ENCODE results near the gene ZNF521. TPM values are rescaled to one million over a fixed set of nuclear protein-coding genes. Genes with fewer than 3 reads are reported as not detected.

The ZNF521 gene
- total RNA-seq, 1 donor from 2014 or later: 48.0 TPM

DNA sequence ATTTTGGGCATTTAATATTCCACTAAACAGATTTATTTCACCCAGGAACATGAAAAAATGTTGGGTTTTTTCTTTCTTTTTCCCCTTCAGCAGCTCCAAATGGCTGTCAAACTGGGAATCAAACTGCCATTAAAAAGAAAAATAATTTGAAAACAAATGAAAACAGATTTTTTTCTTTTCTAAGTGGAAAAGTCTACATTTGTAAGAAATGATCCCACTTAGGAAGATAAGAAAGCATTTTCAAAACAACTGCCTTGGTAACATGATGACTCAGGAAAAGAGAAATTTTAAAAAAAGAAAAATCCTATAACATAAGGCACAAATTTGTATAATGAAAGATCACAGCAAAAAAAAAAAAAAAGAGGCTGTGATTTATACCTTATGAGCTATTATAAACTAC lies 20.0 kb downstream of the ZNF521 start:
- H3K27ac ChIP-seq (ENCODE audit: low read depth, low read length): no peak overlapping the region
- no peaks in the 10 kb centered on the region for H3K9me3 Mint-ChIP-seq (ENCODE audit: unreplicated experiment)
- DNase-seq (ENCODE audit: low read depth) (no peak), FAIRE-seq (no peak)
- peaks cover 6% of the 10 kb centered on the region for H3K79me2 ChIP-seq (ENCODE audit: insufficient read depth, low read length)
- peaks cover 16% of the 10 kb centered on the region for H3K4me1 Mint-ChIP-seq (ENCODE audit: low read depth, unreplicated experiment)
- TF ChIP-seq EZH2 (IDR thresholded peaks at IDR 0.05; ENCODE audit: insufficient read depth, low read length): no peak
- TF ChIP-seq, protein P1, sequence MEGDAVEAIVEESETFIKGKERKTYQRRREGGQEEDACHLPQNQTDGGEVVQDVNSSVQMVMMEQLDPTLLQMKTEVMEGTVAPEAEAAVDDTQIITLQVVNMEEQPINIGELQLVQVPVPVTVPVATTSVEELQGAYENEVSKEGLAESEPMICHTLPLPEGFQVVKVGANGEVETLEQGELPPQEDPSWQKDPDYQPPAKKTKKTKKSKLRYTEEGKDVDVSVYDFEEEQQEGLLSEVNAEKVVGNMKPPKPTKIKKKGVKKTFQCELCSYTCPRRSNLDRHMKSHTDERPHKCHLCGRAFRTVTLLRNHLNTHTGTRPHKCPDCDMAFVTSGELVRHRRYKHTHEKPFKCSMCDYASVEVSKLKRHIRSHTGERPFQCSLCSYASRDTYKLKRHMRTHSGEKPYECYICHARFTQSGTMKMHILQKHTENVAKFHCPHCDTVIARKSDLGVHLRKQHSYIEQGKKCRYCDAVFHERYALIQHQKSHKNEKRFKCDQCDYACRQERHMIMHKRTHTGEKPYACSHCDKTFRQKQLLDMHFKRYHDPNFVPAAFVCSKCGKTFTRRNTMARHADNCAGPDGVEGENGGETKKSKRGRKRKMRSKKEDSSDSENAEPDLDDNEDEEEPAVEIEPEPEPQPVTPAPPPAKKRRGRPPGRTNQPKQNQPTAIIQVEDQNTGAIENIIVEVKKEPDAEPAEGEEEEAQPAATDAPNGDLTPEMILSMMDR (IDR thresholded peaks at IDR 0.05; ENCODE audit: insufficient read depth, low read depth, low read length): no peak
- no peaks in the 10 kb centered on the region for H3K36me3 Mint-ChIP-seq (ENCODE audit: low read depth, unreplicated experiment)
- no peaks in the 10 kb centered on the region for H3K9me3 ChIP-seq (ENCODE audit: insufficient read depth, low read depth, low read length)
- no peaks in the 10 kb centered on the region for H3K36me3 ChIP-seq (ENCODE audit: insufficient read depth, low read length)
- H3K27ac Mint-ChIP-seq (ENCODE audit: unreplicated experiment): no peak overlapping the region
- H4K20me1 ChIP-seq (ENCODE audit: insufficient read depth, low read length): no peaks in the 10 kb centered on the region
- H3K4me3 ChIP-seq (ENCODE audit: insufficient read depth, low read depth, low read length): no peak overlapping the region
- no peak overlapping the region for H3K4me3 Mint-ChIP-seq (ENCODE audit: unreplicated experiment)
- no peak overlapping the region for H2AFZ ChIP-seq (ENCODE audit: low read depth, low read length)
- H3K27me3 Mint-ChIP-seq (ENCODE audit: low read depth, unreplicated experiment): no peaks in the 10 kb centered on the region
- H3K4me1 ChIP-seq (ENCODE audit: insufficient read depth, low read length): no peaks in the 10 kb centered on the region
- H3K27me3 ChIP-seq (ENCODE audit: insufficient read depth, low read length): no peaks in the 10 kb centered on the region
- no peak overlapping the region for H3K4me2 ChIP-seq (ENCODE audit: low read length)
- no peak overlapping the region for H3K9ac ChIP-seq (ENCODE audit: low read length)

DNA sequence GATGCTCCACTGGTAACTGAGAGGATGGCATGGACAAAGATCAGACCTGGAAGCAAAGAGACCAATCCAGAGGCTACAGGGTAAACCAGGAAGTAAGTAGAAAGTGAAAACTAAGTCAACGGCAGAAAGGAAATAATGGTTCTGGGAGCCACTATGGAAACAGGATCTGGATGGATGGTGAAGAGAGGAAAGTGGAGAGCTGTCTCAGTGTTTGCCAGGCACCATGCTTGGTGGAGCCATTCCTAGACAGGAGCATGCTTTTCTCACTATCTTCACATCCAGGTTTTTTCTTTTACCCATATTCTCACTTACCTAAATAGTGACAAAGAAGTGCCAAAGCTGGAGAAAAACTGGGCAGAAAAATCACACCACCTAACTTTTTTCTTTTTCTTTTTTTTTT lies 22.2 kb downstream of the ZNF521 start:
- H3K27me3 Mint-ChIP-seq (ENCODE audit: low read depth, unreplicated experiment): no peaks in the 10 kb centered on the region
- Histone ChIP-seq H2AFZ (ENCODE audit: low read depth, low read length) (no peak overlapping the region), H3K9me3 (ENCODE audit: insufficient read depth, low read depth, low read length) (no peaks in the 10 kb centered on the region), H3K9ac (ENCODE audit: low read length) (no peak overlapping the region), H3K79me2 (ENCODE audit: insufficient read depth, low read length) (peaks cover 6% of the 10 kb centered on the region), H4K20me1 (ENCODE audit: insufficient read depth, low read length) (no peaks in the 10 kb centered on the region), H3K36me3 (ENCODE audit: insufficient read depth, low read length) (no peaks in the 10 kb centered on the region), H3K4me2 (ENCODE audit: low read length) (no peak overlapping the region), H3K4me1 (ENCODE audit: insufficient read depth, low read length) (no peaks in the 10 kb centered on the region), H3K4me3 (ENCODE audit: insufficient read depth, low read depth, low read length) (no peak overlapping the region), H3K27ac (ENCODE audit: low read depth, low read length) (no peak overlapping the region), H3K27me3 (ENCODE audit: insufficient read depth, low read length) (no peaks in the 10 kb centered on the region)
- H3K36me3 Mint-ChIP-seq (ENCODE audit: low read depth, unreplicated experiment): no peaks in the 10 kb centered on the region
- H3K4me1 Mint-ChIP-seq (ENCODE audit: low read depth, unreplicated experiment): peaks cover 16% of the 10 kb centered on the region
- H3K27ac Mint-ChIP-seq (ENCODE audit: unreplicated experiment): no peak overlapping the region
- no peak for TF ChIP-seq EZH2 (IDR thresholded peaks at IDR 0.05; ENCODE audit: insufficient read depth, low read length)
- TF ChIP-seq, protein P1 (IDR thresholded peaks at IDR 0.05; ENCODE audit: insufficient read depth, low read depth, low read length): no peak
- no peaks in the 10 kb centered on the region for H3K9me3 Mint-ChIP-seq (ENCODE audit: unreplicated experiment)
- no peak for FAIRE-seq
- DNase-seq (ENCODE audit: low read depth): no peak
- H3K4me3 Mint-ChIP-seq (ENCODE audit: unreplicated experiment): no peak overlapping the region

DNA sequence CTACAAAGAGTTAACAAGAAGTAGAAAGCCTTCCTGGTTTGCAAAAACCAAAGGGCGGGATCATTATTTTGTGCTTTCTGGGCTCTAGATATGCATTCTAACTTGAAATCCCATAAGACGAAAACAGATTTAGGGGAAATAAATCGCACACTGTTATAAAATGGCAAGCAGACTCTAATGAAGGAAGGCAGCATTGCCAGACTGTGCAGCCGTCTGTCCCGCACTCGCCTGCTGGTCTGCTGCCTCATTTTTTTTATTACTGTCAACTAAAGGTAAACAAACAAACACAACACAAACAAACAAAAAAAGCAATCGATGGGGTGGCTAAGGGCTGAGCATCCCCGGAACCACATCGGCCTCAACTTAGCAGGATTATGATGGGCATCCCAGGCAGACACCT lies 24.4 kb downstream of the ZNF521 start:
- H2AFZ ChIP-seq (ENCODE audit: low read depth, low read length): no peak overlapping the region
- no peaks in the 10 kb centered on the region for H3K27me3 ChIP-seq (ENCODE audit: insufficient read depth, low read length)
- TF ChIP-seq, protein P1 (IDR thresholded peaks at IDR 0.05; ENCODE audit: insufficient read depth, low read depth, low read length): no peak
- TF ChIP-seq EZH2 (IDR thresholded peaks at IDR 0.05; ENCODE audit: insufficient read depth, low read length): no peak
- H4K20me1 ChIP-seq (ENCODE audit: insufficient read depth, low read length): no peaks in the 10 kb centered on the region
- H3K9me3 ChIP-seq (ENCODE audit: insufficient read depth, low read depth, low read length): no peaks in the 10 kb centered on the region
- Mint-ChIP-seq H3K4me3 (ENCODE audit: unreplicated experiment) (no peak overlapping the region), H3K27ac (ENCODE audit: unreplicated experiment) (no peak overlapping the region), H3K4me1 (ENCODE audit: low read depth, unreplicated experiment) (peaks cover 16% of the 10 kb centered on the region), H3K36me3 (ENCODE audit: low read depth, unreplicated experiment) (peaks cover 1% of the 10 kb centered on the region), H3K9me3 (ENCODE audit: unreplicated experiment) (no peaks in the 10 kb centered on the region), H3K27me3 (ENCODE audit: low read depth, unreplicated experiment) (no peaks in the 10 kb centered on the region)
- H3K4me3 ChIP-seq (ENCODE audit: insufficient read depth, low read depth, low read length): no peak overlapping the region
- H3K4me2 ChIP-seq (ENCODE audit: low read length): no peak overlapping the region
- no peak overlapping the region for H3K9ac ChIP-seq (ENCODE audit: low read length)
- no peaks in the 10 kb centered on the region for H3K36me3 ChIP-seq (ENCODE audit: insufficient read depth, low read length)
- H3K79me2 ChIP-seq (ENCODE audit: insufficient read depth, low read length): peaks cover 6% of the 10 kb centered on the region
- H3K4me1 ChIP-seq (ENCODE audit: insufficient read depth, low read length): no peaks in the 10 kb centered on the region
- FAIRE-seq: no peak
- DNase-seq (ENCODE audit: low read depth): no peak
- H3K27ac ChIP-seq (ENCODE audit: low read depth, low read length): no peak overlapping the region
